Stimulated activated CD4-positive, alpha-beta T cell treated with anti-CD3 and anti-CD28 coated beads, Interleukin-1b, Interleukin-23, amount 100 ng/mL, for 4 hours (primary cell): Measurements from ENCODE around the gene ZNF598.
"Not testable (repeated sequence)": the region's sequence is repeated elsewhere in the genome, so short reads cannot be mapped to it uniquely, and the experiment has no call there.

Experiments used
- DNase-seq, 2 donors: peaks; one replicate each; pipeline ENCODE4 v3.0.0-alpha.2; 2020; ENCODE audit warnings: low read depth in 2 of 2

ZNF598 gene

DNA sequence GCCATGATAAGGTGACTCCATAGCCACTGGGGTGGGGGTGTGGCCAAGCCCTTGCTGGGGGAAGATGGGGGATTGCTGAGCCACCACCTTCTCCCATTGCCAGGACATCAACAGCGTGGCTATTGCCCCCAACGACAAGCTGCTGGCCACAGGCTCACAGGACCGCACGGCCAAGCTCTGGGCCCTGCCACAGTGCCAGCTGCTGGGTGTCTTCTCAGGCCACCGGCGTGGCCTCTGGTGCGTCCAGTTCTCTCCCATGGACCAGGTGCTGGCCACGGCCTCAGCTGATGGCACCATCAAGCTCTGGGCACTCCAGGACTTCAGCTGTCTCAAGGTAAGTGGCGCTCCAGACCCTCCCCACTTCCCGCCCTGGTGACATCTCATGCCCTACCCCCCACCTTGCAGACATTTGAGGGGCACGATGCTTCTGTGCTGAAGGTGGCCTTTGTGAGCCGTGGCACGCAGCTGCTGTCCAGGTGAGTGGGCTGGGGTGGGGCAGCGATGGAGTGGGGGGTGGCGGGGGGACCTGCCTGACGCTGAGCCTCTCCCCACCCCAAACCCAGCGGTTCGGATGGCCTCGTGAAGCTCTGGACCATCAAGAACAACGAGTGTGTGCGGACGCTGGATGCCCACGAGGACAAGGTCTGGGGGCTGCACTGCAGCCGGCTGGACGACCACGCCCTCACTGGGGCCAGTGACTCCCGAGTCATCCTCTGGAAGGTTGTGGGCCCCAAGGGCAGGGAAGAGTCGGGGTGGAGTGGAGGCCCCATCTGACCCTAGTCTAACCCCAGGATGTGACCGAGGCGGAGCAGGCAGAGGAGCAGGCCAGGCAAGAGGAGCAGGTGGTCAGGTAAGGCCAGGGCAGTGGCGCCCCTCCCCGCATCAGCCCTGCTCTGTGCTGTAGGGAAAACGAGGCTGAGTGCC lies 32.4 kb downstream of the ZNF598 start:
- no peak for DNase-seq

DNA sequence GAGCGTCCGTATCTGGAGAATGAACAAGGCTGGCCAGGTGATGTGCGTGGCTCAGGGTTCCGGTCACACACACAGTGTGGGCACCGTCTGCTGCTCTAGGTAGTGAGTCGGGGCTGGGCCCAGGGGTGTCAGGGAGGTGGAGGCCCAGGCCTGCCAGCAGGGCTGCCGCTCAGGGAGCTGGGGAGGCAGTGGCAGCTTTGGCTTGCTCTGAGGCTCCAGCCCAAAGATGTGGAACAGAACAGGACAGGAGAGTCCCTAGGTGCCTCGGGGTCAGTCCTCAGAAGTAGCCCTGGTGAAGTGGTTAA lies 33.5 kb downstream of the ZNF598 start:
- DNase-seq = no peak

DNA sequence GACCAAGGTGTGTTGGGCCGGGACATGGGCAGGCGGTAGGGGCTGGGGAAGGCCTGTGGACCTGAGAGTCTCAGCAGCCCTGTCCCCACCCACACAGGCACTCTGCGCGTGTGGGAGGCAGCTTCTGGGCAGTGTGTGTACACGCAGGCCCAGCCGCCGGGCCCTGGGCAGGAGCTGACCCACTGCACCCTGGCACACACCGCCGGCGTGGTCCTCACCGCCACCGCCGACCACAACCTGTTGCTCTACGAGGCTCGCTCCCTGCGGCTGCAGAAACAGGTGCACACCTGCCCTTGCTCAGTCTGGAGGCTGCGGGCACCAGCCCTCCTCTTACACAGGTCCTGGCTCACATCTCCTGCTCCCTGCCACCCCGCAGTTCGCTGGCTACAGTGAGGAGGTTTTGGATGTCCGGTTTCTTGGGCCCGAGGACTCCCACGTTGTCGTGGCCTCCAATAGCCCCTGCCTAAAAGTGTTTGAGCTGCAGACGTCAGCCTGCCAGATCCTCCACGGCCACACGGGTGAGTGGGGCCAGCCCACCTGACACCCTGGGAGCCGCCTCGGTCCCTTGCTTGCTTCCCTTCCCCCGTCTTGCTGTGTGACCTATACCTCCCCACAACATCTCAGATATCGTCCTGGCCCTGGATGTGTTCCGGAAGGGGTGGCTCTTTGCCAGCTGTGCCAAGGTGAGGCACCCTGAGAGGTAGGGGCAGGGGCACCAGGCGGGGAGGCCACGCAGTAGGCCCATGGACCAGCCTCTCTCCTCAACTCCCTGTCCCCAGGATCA lies 34.0 kb downstream of the ZNF598 start:
- no peak for DNase-seq

- DNase-seq = no peak
These were observed 35.2 kb downstream of the ZNF598 start for GRCh38 chr16:1974157-1975070.

GRCh38 chr16:1973461-1974156 lies 36.0 kb downstream of the ZNF598 start:
- no peak for DNase-seq

DNA sequence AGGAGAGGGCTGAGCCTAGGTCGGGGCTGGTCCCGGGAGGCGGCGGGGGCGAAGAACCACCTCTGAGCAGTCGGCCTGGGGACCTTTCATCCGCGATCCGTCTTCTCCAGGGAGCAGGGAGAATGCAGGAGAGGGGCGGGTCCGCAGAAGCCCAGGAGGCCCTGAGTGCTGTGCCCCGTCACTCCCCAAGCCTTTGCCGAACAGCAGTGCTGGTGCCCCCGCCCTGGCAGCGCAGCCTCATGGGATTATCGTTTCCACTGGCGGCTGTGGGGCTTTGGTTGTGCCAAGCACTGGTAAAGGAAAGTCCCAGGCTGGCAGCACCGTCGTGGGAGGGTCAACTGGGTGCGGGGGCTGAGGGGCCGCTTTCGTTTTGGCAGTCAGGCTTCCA lies 37.1 kb downstream of the ZNF598 start:
- DNase-seq = no peak

DNA sequence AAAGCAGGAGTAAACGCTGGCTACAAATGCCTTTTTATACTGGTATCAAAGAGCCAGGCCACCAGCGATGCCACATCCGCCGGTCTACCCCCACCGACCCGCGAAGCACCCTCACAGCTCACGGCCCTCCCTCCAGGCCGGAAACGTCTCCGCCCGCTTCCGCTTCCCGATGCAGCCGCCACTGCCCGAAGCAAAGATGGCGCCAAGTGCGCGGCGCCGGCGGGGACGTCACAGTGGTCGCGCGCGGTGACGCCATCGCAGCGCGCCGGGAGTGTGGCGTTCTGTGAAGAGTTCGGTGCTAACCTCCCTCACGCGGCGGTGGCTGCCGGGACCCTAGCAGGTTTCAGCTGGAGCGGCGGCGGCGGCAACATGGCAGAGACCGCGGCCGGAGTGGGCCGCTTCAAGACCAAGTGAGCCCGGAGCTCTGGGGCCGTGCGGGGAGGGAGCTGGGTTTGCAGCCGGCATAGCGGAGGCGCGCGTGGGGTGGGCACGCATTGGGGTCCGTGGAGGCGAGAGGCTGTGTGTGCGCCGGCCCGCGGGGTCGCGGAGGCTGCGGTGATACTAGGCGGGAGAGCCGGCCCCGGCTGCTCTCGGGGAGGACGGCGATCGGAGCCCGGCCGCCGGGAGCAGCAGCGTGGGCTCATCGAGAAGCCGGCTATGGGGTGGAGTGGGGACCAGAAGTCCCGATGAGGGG lies 37.7 kb downstream of the ZNF598 start, which contains the start of gene TBL3:
Gene TBL3 (plus strand): TSS at position 258 of the 694 bp plus-strand sequence. CDS start 112 bp downstream, at position 370.
- DNase-seq = peak; percentile 93 to 94

DNA sequence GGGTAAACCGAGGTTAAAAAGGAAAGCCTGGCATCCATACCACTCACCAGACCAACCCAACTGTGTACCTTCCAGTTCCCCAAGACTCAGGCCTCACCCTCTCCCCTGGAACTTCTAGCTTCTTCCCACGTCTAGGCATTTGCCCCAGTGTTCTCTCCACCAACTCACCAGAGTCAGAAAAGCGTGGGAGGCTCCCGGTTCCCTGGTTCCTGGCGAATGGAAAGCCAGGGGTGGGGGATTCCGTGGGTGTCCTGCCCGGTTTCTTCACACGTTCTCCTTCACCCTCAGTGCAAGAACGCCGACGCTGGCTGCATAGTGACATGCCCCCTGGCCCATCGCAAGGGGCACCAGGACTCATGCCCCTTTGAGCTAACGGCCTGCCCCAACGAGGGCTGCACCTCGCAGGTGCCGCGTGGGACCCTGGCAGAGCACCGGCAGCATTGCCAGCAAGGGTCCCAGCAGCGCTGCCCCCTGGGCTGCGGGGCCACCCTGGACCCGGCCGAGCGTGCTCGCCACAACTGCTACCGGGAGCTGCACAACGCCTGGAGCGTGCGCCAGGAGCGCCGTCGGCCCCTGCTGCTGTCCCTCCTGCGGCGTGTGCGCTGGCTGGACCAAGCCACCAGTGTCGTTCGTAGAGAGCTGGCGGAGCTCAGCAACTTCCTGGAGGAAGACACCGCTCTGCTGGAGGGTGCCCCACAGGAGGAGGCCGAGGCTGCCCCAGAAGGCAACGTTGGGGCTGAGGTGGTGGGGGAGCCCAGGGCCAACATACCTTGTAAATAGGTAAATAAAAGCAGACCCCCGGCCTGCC lies 41.3 kb downstream of the ZNF598 start:
- DNase-seq = no peak

GRCh38 chr16:1966460-1966859 lies 43.2 kb downstream of the ZNF598 start, which contains the start of gene RNF151:
TSS of gene RNF151 (plus strand) at chr16:1966856. CDS start at chr16:1966882, 26 bp downstream.
- DNase-seq = no peak

DNA sequence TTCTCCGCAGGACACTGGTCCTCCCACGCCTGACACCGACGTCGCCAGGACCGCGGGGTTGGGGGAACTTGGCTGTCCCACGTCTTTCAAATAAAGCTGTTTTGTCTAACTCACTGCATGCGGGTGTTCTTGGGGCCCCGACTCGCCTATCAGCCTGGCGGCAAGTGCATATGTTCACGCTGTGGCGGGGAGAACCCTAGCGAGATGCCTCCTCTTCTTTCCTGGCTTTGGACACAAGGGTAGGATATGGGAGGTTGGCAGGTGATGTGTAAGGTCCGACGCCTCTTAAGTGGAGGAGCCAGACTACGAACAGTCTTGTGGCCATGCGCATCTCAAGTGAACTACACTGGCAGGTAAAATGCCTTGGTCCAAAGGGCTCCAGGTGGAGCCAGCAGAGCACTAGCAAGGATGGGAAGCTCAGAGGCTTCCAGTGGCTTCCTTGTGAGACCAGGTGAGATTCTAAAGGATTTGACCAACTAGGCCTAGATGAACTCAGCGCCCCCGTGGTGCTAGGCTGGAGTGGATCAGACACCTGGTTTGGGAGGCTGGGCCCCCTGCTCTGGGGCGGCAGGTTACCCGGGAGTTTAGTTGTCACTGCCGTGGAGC lies 44.1 kb downstream of the ZNF598 start:
- DNase-seq = no peak

DNA sequence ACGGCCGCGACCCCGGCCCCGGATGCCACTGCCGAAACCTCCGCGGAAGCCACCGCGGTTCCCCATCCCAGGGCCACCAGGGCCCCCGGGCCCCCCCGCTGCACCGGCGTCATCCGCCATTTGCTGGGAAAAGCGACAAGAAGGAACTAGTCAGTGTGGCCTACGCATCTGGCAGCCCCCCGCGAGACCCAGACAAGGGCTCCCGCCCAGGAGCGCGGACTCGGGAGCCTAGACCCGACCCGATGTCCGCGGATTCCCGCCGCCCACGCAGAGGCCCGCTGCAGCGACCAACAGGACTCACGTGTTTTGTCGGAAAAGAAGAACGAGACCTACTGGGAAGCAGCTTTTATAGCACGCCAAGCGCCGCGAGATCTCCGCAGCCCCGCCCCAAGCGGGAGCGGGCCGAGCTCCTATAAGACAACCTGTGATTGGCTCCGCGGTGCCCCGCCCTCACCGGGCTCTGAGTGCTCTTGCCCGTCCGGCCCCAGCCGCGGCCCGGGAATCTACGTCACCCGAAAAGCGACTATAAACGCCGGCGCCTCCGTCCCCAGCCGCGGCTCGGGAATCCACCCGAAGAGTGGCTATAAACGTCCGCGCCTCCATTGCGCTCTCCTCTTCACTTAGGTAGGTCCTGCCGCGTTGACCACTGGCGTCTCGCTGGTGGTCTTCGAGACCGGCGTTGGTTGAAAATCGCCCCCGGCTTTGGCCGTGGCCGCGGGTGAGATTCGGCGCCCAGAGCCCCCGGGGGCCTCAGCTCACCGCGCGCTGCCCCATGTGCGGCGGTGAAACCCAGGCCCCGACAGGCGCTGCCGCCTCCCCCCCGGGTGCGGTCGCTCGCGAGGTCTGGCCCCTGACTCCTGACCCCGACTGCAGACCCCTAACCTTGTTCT lies 44.9 kb downstream of the ZNF598 start, which contains the start of gene RPS2:
Gene RPS2 (minus strand): TSS at position 321 of the 890 bp plus-strand sequence. CDS start 201 bp downstream, at position 120.
- peak; percentile 95 to 97 for DNase-seq

DNA sequence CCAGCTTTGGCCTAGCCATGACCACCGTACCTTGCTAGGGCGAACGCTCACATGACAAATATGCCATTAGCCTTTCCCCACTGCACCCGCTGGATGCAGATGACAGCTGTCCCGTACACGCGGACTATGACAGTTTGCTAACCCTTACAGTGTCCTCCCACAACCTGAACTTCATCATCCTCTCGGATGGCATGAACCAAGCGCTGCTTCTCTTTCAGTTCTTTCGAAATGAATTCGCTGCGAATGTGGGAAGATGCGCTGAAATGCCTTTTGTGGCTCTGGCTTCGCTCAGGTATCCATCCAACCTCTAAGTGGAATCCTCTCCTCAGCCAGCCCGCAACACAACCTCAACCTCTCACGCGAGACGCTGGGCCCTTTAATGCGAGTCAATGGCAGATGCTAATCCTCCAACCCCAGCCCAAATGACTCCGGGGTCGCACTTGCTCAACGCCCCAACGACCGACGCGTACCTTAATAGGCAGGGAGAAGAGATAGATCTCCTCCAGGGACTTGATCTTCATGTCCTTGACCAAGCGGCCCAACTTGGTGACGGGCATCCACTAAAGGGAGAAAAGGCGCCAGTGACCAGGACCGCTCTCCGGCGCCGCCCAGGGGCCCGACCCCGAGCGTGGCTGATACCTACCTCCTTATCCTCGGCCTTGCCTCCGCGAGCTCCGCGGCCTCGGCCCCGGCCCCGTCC lies 45.7 kb downstream of the ZNF598 start:
- DNase-seq = peak in 1 of 2 donors; percentile 32

DNA sequence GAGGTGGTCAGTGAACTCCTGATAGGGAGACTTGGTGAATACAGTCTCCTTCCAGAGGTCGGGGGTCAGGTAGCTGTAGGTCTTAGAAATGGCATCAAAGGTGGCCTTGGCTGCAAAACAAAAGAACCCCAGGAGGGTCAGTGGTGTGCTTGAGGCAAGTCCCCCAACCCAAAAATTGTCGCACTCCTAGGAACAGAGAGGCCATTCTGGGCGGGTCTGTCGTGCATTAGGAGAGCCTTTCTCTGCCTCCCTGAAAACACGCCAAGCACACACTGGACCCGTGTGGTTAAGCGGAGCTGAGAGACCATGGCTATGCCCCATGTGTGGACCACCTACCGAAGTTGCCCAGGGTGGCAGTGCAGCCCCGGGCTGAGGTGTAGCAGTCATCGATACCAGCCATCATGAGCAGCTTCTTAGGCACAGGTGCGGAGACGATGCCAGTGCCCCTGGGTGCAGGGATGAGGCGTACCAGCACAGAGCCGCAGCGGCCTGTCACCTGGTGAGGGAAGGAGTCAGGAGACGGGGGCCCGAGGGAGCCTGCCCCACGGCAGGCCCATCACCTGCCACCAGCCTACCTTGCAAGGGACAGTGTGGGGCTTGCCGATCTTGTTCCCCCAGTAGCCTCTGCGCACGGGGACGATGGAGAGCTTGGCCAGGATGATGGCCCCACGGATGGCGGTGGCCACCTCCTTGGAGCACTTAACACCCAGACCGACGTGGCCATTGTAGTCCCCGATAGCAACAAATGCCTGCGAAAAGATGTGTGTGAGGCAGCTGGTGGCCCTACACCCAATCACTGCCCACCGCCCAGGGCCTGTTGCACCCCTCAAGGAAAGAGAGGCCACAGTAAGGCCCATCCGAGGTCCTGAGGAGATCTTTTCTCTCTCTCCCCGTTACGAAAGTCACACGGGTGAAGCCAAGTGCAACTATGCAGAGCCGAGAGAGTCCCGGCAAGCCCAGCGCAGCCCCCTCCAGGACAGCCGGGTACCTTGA lies 47.2 kb downstream of the ZNF598 start:
- DNase-seq = not testable (repeated sequence)

- no peak for DNase-seq
These were observed 48.0 kb downstream of the ZNF598 start for GRCh38 chr16:1961651-1962067.

DNA sequence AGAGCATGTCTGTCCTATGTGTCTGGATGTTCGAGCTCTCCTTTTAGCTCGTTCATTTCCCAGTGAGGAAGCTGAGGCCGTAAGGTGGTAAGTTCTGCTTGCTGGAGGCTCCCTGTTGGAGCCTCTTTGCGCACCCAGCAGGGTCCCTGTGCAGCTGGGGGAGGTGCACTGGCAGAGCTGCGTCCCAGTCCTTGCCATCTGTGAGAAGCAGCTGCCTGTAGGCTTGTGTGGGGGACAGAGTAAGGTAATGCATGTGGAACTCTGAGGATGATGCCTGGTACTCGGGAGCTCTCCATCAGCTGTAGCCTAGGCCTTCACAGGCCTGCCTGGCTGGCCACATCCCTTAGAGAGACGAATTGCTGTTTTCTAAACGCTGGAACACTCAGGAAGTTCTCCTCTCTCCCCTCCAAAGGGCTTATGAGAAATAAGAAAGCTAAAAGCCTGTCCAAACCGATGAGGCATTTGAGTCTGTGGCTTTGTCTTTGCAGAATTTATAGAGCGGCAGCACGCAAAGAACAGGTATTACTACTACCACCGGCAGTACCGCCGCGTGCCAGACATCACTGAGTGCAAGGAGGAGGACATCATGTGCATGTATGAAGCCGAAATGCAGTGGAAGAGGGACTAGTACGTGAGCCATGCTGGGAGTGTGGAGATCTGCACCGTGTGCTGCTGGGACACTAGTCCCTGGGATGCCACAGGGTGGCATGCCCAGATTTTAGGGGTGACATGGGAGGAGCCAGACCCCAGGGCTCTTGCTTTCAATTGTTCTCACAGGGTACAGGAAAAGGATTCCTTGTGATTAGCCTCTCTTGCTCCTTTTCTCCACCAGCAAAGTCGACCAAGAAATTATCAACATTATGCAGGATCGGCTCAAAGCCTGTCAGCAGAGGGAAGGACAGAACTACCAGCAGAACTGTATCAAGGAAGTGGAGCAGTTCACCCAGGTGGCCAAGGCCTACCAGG lies 48.7 kb downstream of the ZNF598 start:
- DNase-seq = peak; percentile 30 to 45
